ENCODE data around the gene ZNF219.
"Not testable (repeated sequence)": the region's sequence is repeated elsewhere in the genome, so short reads cannot be mapped to it uniquely, and the experiment has no call there.

ZNF219 gene

GRCh38 chr14:21049271-21049673 lies 49.2 kb downstream of the ZNF219 start:
- in situ Hi-C loops (cut with MboI; ENCODE audit: low sequenced_read_pairs): no loop called here

- in situ Hi-C loops (cut with MboI; ENCODE audit: low sequenced_read_pairs): no loop called here
Measured at GRCh38 chr14:21048638-21049037, 49.8 kb downstream of the ZNF219 start.

DNA sequence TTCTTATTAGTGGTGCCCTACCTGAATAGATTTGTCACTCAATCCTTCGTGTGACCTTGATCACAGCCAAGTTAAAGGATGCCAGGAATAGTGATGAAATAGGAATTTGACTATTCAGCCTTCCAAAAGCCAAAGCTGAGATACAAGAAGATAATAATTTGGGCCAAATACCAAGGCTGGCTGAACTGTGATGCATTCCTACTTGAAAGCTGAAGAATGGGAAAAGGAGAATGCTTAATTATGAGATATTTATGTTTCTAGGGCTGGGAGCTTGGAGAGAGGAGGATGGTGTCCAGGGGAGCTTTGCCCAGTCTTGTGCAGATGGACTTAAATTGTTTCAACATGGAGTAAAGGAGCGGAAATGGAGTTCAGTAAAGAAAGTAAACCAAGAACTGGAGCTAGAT lies 51.1 kb downstream of the ZNF219 start:
- in situ Hi-C loops (cut with MboI; ENCODE audit: low sequenced_read_pairs): no loop called here

GRCh38 chr14:21043974-21044618 lies 54.4 kb downstream of the ZNF219 start:
- in situ Hi-C loops (cut with MboI; ENCODE audit: low sequenced_read_pairs): no loop called here

DNA sequence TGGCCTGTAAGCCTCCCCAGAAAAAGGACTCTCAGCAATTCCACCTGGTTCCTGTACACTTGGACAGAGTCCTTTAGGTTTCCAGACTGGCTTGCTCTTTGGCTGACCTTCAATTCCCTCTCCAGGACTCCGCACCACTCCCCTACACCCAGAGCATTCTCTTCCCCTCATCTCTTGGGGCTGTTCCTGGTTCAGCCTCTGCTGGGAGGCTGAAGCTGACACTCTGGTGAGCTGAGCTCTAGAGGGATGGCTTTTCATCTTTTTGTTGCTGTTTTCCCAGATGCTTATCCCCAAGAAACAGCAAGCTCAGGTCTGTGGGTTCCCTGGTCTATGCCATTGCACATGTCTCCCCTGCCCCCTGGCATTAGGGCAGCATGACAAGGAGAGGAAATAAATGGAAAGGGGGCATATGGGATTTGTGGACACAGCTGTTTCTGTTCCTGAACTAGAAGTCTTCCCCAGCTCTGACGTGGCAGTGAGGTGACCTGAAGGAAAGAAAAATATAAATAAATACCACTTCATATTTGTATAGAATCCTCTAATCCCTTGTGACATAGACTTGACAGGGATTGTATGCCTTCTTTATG lies 55.0 kb downstream of the ZNF219 start:
- in situ Hi-C loops (cut with MboI; ENCODE audit: low sequenced_read_pairs): no loop called here

DNA sequence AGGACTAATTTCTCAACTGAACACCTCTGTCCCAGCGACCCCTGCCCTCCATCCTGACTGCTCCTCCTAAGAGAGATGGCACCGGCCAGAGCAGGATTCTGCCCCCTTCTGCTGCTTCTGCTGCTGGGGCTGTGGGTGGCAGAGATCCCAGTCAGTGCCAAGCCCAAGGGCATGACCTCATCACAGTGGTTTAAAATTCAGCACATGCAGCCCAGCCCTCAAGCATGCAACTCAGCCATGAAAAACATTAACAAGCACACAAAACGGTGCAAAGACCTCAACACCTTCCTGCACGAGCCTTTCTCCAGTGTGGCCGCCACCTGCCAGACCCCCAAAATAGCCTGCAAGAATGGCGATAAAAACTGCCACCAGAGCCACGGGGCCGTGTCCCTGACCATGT lies 55.5 kb downstream of the ZNF219 start:
- in situ Hi-C loops (cut with MboI; ENCODE audit: low sequenced_read_pairs): no loop called here

DNA sequence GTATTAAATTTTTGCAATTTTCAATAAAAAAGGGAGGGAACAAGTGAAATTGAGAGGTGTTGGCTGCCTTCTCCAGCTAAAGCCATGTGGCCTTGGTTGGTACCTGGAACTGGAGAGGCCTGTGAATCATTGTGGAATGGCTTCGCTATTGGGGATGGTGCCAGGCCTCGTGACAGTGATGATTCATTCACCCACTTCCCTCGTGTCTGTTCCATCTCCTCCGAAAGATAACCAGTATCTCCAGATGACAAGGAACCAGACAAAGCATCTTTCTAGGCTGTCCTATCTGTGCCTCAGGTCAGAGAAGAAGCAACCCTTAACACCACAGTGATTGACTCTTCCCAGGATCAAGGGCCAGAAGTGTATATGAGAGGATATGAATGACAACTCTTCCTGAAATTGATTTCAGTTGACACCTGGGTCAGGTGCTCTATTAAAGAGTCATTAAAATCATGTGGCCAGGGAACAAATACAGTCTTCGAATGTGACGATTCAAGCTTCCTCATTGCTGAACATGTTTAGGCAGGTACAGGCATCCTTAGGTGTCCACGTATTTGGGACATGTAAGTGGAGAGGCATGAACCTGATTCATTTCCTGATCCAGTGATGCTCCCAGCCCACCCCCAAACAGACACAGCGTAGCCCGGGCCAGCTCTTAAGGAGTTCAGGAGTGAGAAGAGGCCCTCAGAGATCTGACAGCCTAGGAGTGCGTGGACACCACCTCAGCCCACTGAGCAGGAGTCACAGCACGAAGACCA lies 56.6 kb downstream of the ZNF219 start, which contains the start of gene RNASE7:
Gene RNASE7 (plus strand): TSS at position 687 of the 758 bp plus-strand sequence. CDS start 631 bp downstream, outside the sequence.
- in situ Hi-C loops (cut with MboI; ENCODE audit: low sequenced_read_pairs): no loop called here

GRCh38 chr14:21040941-21041340 lies 57.5 kb downstream of the ZNF219 start:
- in situ Hi-C loops (cut with MboI; ENCODE audit: low sequenced_read_pairs): not testable (repeated sequence)

DNA sequence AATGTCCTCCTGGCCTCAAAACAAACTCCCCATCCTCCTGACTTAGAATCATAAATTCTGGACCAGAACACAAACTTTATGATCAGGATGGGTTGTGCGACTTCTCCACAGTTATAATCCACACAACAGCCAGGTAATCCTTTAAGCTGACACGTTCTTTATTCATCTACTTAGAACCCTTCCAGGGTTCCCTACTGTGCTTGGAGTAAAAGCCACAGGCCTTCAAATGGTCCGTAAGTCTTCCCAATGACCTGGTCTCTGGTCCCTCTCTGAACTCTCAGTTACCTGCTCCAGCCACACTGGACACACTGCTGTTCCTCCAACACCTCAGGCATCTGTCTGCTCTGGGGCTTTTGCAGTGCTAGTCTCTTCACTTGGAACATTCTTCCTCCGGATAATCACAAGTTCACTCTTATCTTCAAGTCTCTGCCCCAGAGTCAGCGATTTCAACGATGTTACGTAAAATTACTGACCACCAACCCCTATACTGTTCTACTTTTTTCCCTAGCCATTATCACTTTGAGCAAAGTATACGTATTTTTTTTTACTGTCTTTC lies 58.0 kb downstream of the ZNF219 start:
- in situ Hi-C loops (cut with MboI; ENCODE audit: low sequenced_read_pairs): no loop called here

Data from hTERT RPE-1 (cell line).